ENCODE results near the gene DKK3.

DKK3 gene

GRCh38 chr11:11971906-11972547 is 36.4 kb downstream of the DKK3 start:
- DNase-seq (ENCODE audit: insufficient read length, low spot score) (no peak), FAIRE-seq (no peak)

- no peak for FAIRE-seq
- DNase-seq (ENCODE audit: insufficient read length, low spot score), result no peak
Observed at GRCh38 chr11:11970556-11970955, 37.9 kb downstream of the DKK3 start.

GRCh38 chr11:11969380-11970215 is 38.8 kb downstream of the DKK3 start:
- no peak for DNase-seq (ENCODE audit: insufficient read length, low spot score)
- FAIRE-seq, result no peak

GRCh38 chr11:11968511-11969280 is 39.7 kb downstream of the DKK3 start:
- FAIRE-seq (no peak), DNase-seq (ENCODE audit: insufficient read length, low spot score) (no peak)

GRCh38 chr11:11967669-11968510 is 40.5 kb downstream of the DKK3 start:
- FAIRE-seq, result no peak
- DNase-seq (ENCODE audit: insufficient read length, low spot score), result no peak

GRCh38 chr11:11966826-11967668 is 41.4 kb downstream of the DKK3 start:
- DNase-seq (ENCODE audit: insufficient read length, low spot score) (peak; percentile 72), FAIRE-seq (no peak)

- FAIRE-seq, result no peak
- DNase-seq (ENCODE audit: insufficient read length, low spot score), result no peak
Observed at GRCh38 chr11:11966354-11966741, 42.1 kb downstream of the DKK3 start.

- DNase-seq (ENCODE audit: insufficient read length, low spot score) (no peak), FAIRE-seq (no peak)
Observed at GRCh38 chr11:11965656-11966353, 42.6 kb downstream of the DKK3 start.

- DNase-seq (ENCODE audit: insufficient read length, low spot score), result no peak
- no peak for FAIRE-seq
Observed at GRCh38 chr11:11965192-11965591, 43.2 kb downstream of the DKK3 start.

GRCh38 chr11:11964774-11965150 is 43.7 kb downstream of the DKK3 start:
- FAIRE-seq, result no peak

GRCh38 chr11:11963842-11964773 is 44.3 kb downstream of the DKK3 start:
- FAIRE-seq (no peak), DNase-seq (ENCODE audit: insufficient read length, low spot score) (no peak)

More at GRCh38 chr11:11964774-11965150, 43.7 kb downstream of the DKK3 start:
- no peak for DNase-seq (ENCODE audit: insufficient read length, low spot score)

- no peak for DNase-seq (ENCODE audit: insufficient read length, low spot score)
- no peak for FAIRE-seq
Observed at GRCh38 chr11:11963067-11963466, 45.4 kb downstream of the DKK3 start.

GRCh38 chr11:11961399-11962028 is 46.9 kb downstream of the DKK3 start:
- DNase-seq (ENCODE audit: insufficient read length, low spot score) (no peak), FAIRE-seq (no peak)

GRCh38 chr11:11960687-11961086 is 47.7 kb downstream of the DKK3 start:
- FAIRE-seq (no peak), DNase-seq (ENCODE audit: insufficient read length, low spot score) (no peak)

- DNase-seq (ENCODE audit: insufficient read length, low spot score) (no peak), FAIRE-seq (no peak)
Observed at GRCh38 chr11:11959601-11960000, 48.8 kb downstream of the DKK3 start.

GRCh38 chr11:11958403-11959231 is 49.8 kb downstream of the DKK3 start:
- FAIRE-seq, result no peak
- no peak for DNase-seq (ENCODE audit: insufficient read length, low spot score)

- FAIRE-seq (no peak), DNase-seq (ENCODE audit: insufficient read length, low spot score) (no peak)
Observed at GRCh38 chr11:11956006-11956405, 52.4 kb downstream of the DKK3 start.

All from HTR-8/SVneo (cell line).